ENCODE results near the gene ZNF335. TPM values are rescaled to one million over a fixed set of nuclear protein-coding genes. Genes with fewer than 3 reads are reported as not detected.

Gene ZNF335
- total RNA-seq, 1 experiment from 2014 or later, result 26.9 TPM

DNA sequence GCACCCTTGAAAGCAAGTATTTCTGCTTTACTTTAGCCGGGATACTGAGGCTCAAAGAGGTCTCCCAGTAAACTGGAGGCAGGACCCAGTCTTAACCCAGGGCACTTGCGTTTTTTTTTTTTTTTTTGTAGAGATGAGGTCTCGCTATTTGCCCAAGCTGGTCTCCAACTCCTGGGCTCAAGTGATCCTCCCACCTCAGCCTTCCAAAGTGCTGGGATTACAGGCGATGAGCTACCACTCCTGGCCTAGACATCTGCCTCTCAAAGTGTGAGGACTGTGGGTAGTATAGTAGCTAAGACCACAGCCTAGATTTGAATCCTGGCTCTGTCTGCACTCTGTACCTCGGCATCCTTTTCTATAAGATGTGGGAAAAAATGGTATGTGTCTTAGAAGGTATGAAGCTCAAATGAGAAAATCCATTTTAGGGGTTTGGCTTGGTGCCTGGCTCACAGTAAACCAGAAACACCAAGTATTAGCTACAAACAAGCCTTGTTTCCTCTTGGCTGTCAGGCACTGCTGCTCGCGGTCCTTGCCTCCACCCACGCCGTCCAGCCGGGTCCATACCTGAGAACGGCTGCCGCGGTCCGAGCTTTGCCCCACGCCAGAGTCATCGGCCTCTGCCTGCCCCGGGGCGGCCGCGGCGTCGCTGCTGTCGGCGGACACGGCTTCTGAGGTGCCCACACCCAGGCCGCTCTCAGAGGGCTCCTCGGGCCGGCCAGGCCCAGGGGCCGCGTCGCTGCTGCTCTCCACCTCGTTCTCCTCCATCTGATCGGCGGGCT, 1.2 kb downstream of the ZNF335 start:
- intact Hi-C loops (cut with micrococcal nuclease), result loop anchor here (1.0 kb wide), 1 partner anchor 114 kb away; no protein-coding TSS in a partner anchor
- Mint-ChIP-seq H3K4me1 (ENCODE audit: insufficient read depth, unreplicated experiment) (peaks cover 25% of the 10 kb centered on the region), H3K36me3 (ENCODE audit: insufficient read depth, unreplicated experiment) (peaks cover 41% of the 10 kb centered on the region), H3K4me3 (ENCODE audit: unreplicated experiment) (peak overlapping the region; percentile 71), H3K27me3 (ENCODE audit: insufficient read depth, unreplicated experiment) (no peaks in the 10 kb centered on the region), H3K9me3 (ENCODE audit: unreplicated experiment) (no peaks in the 10 kb centered on the region), H3K27ac (ENCODE audit: low read depth, unreplicated experiment) (peak overlapping the region; percentile 100)
- POLR2A ChIA-PET, result interaction anchor here (0.7 to 6.0 kb wide), 27 partner anchors 12 to 467 kb away, joined by 3 to 123 read pairs (median 8); partner anchors contain the start of genes ACOT8, CTSA, DNTTIP1 and NCOA5
- CTCF ChIA-PET, result interaction anchor here (0.5 to 13.5 kb wide), 46 partner anchors 8 to 716 kb away, joined by 3 to 200 read pairs (median 5); partner anchors contain the start of gene ZSWIM1
- no peak for TF ChIP-seq CTCF (IDR thresholded peaks at IDR 0.05; ENCODE audit: unreplicated experiment)
- DNase-seq (ENCODE audit: unreplicated experiment), result no peak
- BruUV-seq (replicated peaks), result no TSS peak

- BruUV-seq (replicated peaks), result TSS peak; percentile 35
- TF ChIP-seq CTCF (IDR thresholded peaks at IDR 0.05; ENCODE audit: unreplicated experiment), result peak; percentile 37
- H3K4me3 Mint-ChIP-seq (ENCODE audit: unreplicated experiment), result peak overlapping the region; percentile 71
- H3K9me3 Mint-ChIP-seq (ENCODE audit: unreplicated experiment), result no peaks in the 10 kb centered on the region
- DNase-seq (ENCODE audit: unreplicated experiment), result peak; percentile 81
- POLR2A ChIA-PET, result interaction anchor here (0.6 to 6.0 kb wide), 29 partner anchors 9 to 1142 kb away, joined by 3 to 123 read pairs (median 7); partner anchors contain the start of genes ACOT8, CTSA, DNTTIP1 and NCOA5
- H3K27ac Mint-ChIP-seq (ENCODE audit: low read depth, unreplicated experiment), result peak overlapping the region; percentile 100
- no peaks in the 10 kb centered on the region for H3K27me3 Mint-ChIP-seq (ENCODE audit: insufficient read depth, unreplicated experiment)
- CTCF ChIA-PET, result interaction anchor here (0.6 to 13.5 kb wide), 70 partner anchors 9 to 1202 kb away, joined by 3 to 200 read pairs (median 4); partner anchors contain the start of gene ZSWIM1
- intact Hi-C loops (cut with micrococcal nuclease), result no loop called here
- peaks cover 24% of the 10 kb centered on the region for H3K4me1 Mint-ChIP-seq (ENCODE audit: insufficient read depth, unreplicated experiment)
- H3K36me3 Mint-ChIP-seq (ENCODE audit: insufficient read depth, unreplicated experiment), result peaks cover 44% of the 10 kb centered on the region
Observed at GRCh38 chr20:45969712-45970634, 2.0 kb downstream of the ZNF335 start.

- no peak for TF ChIP-seq CTCF (IDR thresholded peaks at IDR 0.05; ENCODE audit: unreplicated experiment)
- no peak for DNase-seq (ENCODE audit: unreplicated experiment)
- H3K27me3 Mint-ChIP-seq (ENCODE audit: insufficient read depth, unreplicated experiment), result no peaks in the 10 kb centered on the region
- H3K36me3 Mint-ChIP-seq (ENCODE audit: insufficient read depth, unreplicated experiment), result peaks cover 52% of the 10 kb centered on the region
- no peak overlapping the region for H3K4me3 Mint-ChIP-seq (ENCODE audit: unreplicated experiment)
- H3K9me3 Mint-ChIP-seq (ENCODE audit: unreplicated experiment), result no peaks in the 10 kb centered on the region
- intact Hi-C loops (cut with micrococcal nuclease), result no loop called here
- no peak overlapping the region for H3K27ac Mint-ChIP-seq (ENCODE audit: low read depth, unreplicated experiment)
- ChIA-PET POLR2A (interaction anchor here (0.6 to 6.0 kb wide), 23 partner anchors 8 to 1143 kb away, joined by 3 to 123 read pairs (median 7); partner anchors contain the start of genes CTSA, NCOA5, NEURL2 and PCIF1), CTCF (interaction anchor here (0.7 to 13.5 kb wide), 49 partner anchors 9 to 1201 kb away, joined by 3 to 200 read pairs (median 5); partner anchors contain the start of gene ZSWIM1)
- no TSS peak for BruUV-seq (replicated peaks)
- H3K4me1 Mint-ChIP-seq (ENCODE audit: insufficient read depth, unreplicated experiment), result peaks cover 19% of the 10 kb centered on the region
Observed at GRCh38 chr20:45968801-45969711, 2.9 kb downstream of the ZNF335 start.
